B cell (primary cell): ENCODE measurements around the gene SLC35G6. TPM values are rescaled to one million over a fixed set of nuclear protein-coding genes. Genes with fewer than 3 reads are reported as not detected.

ENCODE experiments used
- ATAC-seq: fragments of 200-7000 bp; cut with Tn5 transposase; one replicate; pipeline ENCODE4 v1.10.0; 2021; ENCODE audit warnings: low read depth, mild to moderate bottlenecking, moderate number of reproducible peaks, moderate library complexity
- CTCF ChIA-PET: fragments of 350-600 bp; sonication (Branson Sonifier 250); formaldehyde crosslinking; loops from one replicate; lab custom pipeline; 2021; ENCODE audit warnings: antibody characterized with exemption, inconsistent platforms; lab: Charles Lee
- POLR2A ChIA-PET: fragments of 350-600 bp; sonication (Branson Sonifier 250); formaldehyde crosslinking; loops from one replicate; lab custom pipeline; 2021; ENCODE audit warnings: antibody characterized with exemption; lab: Charles Lee
- DNase-seq: peaks from one replicate; pipeline ENCODE4 v3.0.0; 2013
- H2AFZ ChIP-seq: 2 replicates; pipeline ENCODE4 v1.6.1; 2012; ENCODE audit warnings: mild to moderate bottlenecking, low read depth, low read length; ENCODE audit not compliant: insufficient read depth, poor library complexity, severe bottlenecking
- H3K27ac ChIP-seq, 2 donors: 1 replicate in 1 of 2; 2 replicates in 1 of 2; pipeline ENCODE4 v1.5.1; 2012 to 2013; ENCODE audit warnings: low read length in 2 of 2, mild to moderate bottlenecking in 2 of 2, moderate library complexity in 1 of 2
- H3K27me3 ChIP-seq, 4 experiments: fragments of 200-600 bp in 1 of 4; sonication (generic) in 1 of 4; replicated peaks in 1 of 4; 1 replicate in 2 of 4; 2 replicates in 2 of 4; pipeline versions ENCODE4 v1.6.1 to v1.7.0; 2013 to 2016; ENCODE audit warnings: low read length in 3 of 4, mild to moderate bottlenecking in 2 of 4, mixed read lengths in 1 of 4, moderate library complexity in 1 of 4; ENCODE audit not compliant: insufficient read depth in 4 of 4, control insufficient read depth in 3 of 4; ENCODE audit errors: control extremely low read depth in 1 of 4
- H3K36me3 ChIP-seq, 2 experiments: replicated peaks in 1 of 2; 1 replicate in 1 of 2; 2 replicates in 1 of 2; pipeline versions ENCODE4 v1.6.1 to v1.7.1; 2013; ENCODE audit warnings: low read length in 1 of 2; ENCODE audit not compliant: insufficient read depth in 2 of 2, control insufficient read depth in 1 of 2; ENCODE audit errors: control extremely low read depth in 1 of 2, extremely low read depth in 1 of 2
- H3K4me1 ChIP-seq, 2 donors: fragments of 200-600 bp in 1 of 2; sonication (generic) in 1 of 2; 1 replicate in 1 of 2; 2 replicates in 1 of 2; pipeline versions ENCODE4 v1.5.1 to v1.6.1; 2013 to 2017; ENCODE audit warnings: low read length in 2 of 2; ENCODE audit not compliant: control insufficient read depth in 2 of 2, insufficient read depth in 2 of 2
- H3K4me2 ChIP-seq: replicated peaks from 2 replicates; pipeline ENCODE3; 2012; ENCODE audit warnings: mild to moderate bottlenecking, low read depth, low read length; ENCODE audit not compliant: poor library complexity, severe bottlenecking
- H3K4me3 ChIP-seq, 5 experiments: fragments of 200-600 bp in 1 of 5; sonication (generic) in 1 of 5; 1 replicate in 3 of 5; 2 replicates in 2 of 5; pipeline versions ENCODE4 v1.5.1 to v1.7.0; 2011 to 2016; ENCODE audit warnings: low read length in 4 of 5, mild to moderate bottlenecking in 4 of 5, low read depth in 2 of 5, control low read depth in 1 of 5, moderate library complexity in 1 of 5; ENCODE audit not compliant: insufficient read depth in 1 of 5; ENCODE audit errors: control extremely low read depth in 1 of 5, extremely low read depth in 1 of 5
- H3K79me2 ChIP-seq: fragments of 200-600 bp; sonication (generic); one replicate; pipeline ENCODE4 v1.6.0; 2016; ENCODE audit warnings: low read length; ENCODE audit not compliant: control insufficient read depth, insufficient read depth
- H3K9ac ChIP-seq: fragments of 200-600 bp; sonication (generic); 2 replicates; pipeline ENCODE4 v1.6.1; 2017; ENCODE audit warnings: mild to moderate bottlenecking, low read length, moderate library complexity
- H3K9me3 ChIP-seq, 3 donors: one replicate each; pipeline versions ENCODE4 v1.6.1 to v1.7.1; 2013; ENCODE audit warnings: low read length in 2 of 3; ENCODE audit not compliant: control insufficient read depth in 2 of 3, insufficient read depth in 1 of 3; ENCODE audit errors: control extremely low read depth in 1 of 3
- H4K20me1 ChIP-seq: 2 replicates; pipeline ENCODE4 v1.6.0; 2012; ENCODE audit warnings: mild to moderate bottlenecking, low read length; ENCODE audit not compliant: insufficient read depth, control insufficient read depth, poor library complexity, severe bottlenecking
- H3K27ac Mint-ChIP-seq: one replicate; pipeline ENCODE4 v1.8.0; 2021; ENCODE audit warnings: mixed read lengths
- H3K27me3 Mint-ChIP-seq: one replicate; pipeline ENCODE4 v1.8.0; 2021; ENCODE audit warnings: mixed read lengths
- H3K4me1 Mint-ChIP-seq: one replicate; pipeline ENCODE4 v1.8.0; 2021; ENCODE audit warnings: mixed read lengths
- H3K4me3 Mint-ChIP-seq: one replicate; pipeline ENCODE4 v1.8.0; 2021; ENCODE audit warnings: mixed read lengths
- H3K9me3 Mint-ChIP-seq: one replicate; pipeline ENCODE4 v1.8.0; 2022; ENCODE audit warnings: mixed read lengths; ENCODE audit not compliant: insufficient read depth
- CTCF ChIP-seq: fragments of 200-600 bp; IDR thresholded peaks from one replicate; pipeline ENCODE4 v1.8.0; 2022; ENCODE audit warnings: antibody characterized with exemption, mild to moderate bottlenecking
- EZH2 ChIP-seq: IDR thresholded peaks from 2 replicates; pipeline ENCODE4 v1.6.1; 2012; ENCODE audit warnings: borderline replicate concordance, low read depth, mild to moderate bottlenecking, moderate library complexity, low read length; ENCODE audit not compliant: insufficient read depth, poor library complexity, severe bottlenecking
- WGBS: methylation state at CpG from one replicate; pipeline ENCODE4 v1.1.5; 2013; ENCODE audit warnings: missing lambda C conversion rate; ENCODE audit not compliant: insufficient coverage; 5-methylcytosine and 5-hydroxymethylcytosine counted together
- intact Hi-C: fragments of 100-400 bp; cut with micrococcal nuclease; formaldehyde crosslinking; loops from one replicate; pipeline ENCODE4 v1.10.0; 2022
- polyA plus RNA-seq: library from polyadenylated mRNA; depleted of rRNA; stranded (reverse); fragments of >200 nt; gene quantifications from 2 replicates; pipeline ENCODE4 v1.2.3, GENCODE V29; 2012
- total RNA-seq, 2 donors: library from RNA; stranded (reverse); fragments of 120-200 nt in 1 of 2; gene quantifications; 1 replicate in 1 of 2; 2 replicates in 1 of 2; pipeline versions ENCODE4 v1.2.3 to v1.2.4, GENCODE V29; 2013 to 2022

SLC35G6 gene
- total and polyA plus RNA-seq, 2 donors (not counting 1 experiment from before 2014, with no cell fraction given) = 0.04 to 0.30 TPM

GRCh38 chr17:7459961-7460545, 21.2 kb upstream of the SLC35G6 start:
- no peak for TF ChIP-seq CTCF
- TF ChIP-seq EZH2 = no peak
- Histone ChIP-seq H3K4me3 (no peak overlapping the region), H3K9me3 (no peaks in the 10 kb centered on the region), H3K27me3 (no peaks in the 10 kb centered on the region), H3K9ac (no peak overlapping the region), H2AFZ (no peak overlapping the region), H3K36me3 (peaks cover 0 to 18% of the 10 kb centered on the region in 2 experiments), H4K20me1 (peaks cover 14% of the 10 kb centered on the region), H3K79me2 (no peaks in the 10 kb centered on the region), H3K27ac (no peak overlapping the region), H3K4me1 (peaks cover 5 to 9% of the 10 kb centered on the region in 2 donors), H3K4me2 (no peak overlapping the region)
- no peak overlapping the region for H3K4me3 Mint-ChIP-seq
- no peaks in the 10 kb centered on the region for H3K9me3 Mint-ChIP-seq
- WGBS = no CpG with 5 or more reads among the region's 3 CpGs
- H3K4me1 Mint-ChIP-seq = peaks cover 10% of the 10 kb centered on the region
- DNase-seq (no peak), ATAC-seq (no peak)
- ChIA-PET CTCF (no interaction called here), POLR2A (interaction anchor here (0.6 kb wide), 1 partner anchor 1413 kb away, joined by 4 read pairs; no protein-coding TSS in a partner anchor)
- intact Hi-C loops = loop anchor here (5.0 kb wide), 1 partner anchor 153 kb away; the partner anchor contains the start of gene EIF5A
- no peak overlapping the region for H3K27ac Mint-ChIP-seq
- H3K27me3 Mint-ChIP-seq = no peaks in the 10 kb centered on the region

- Histone ChIP-seq H3K27me3 (no peaks in the 10 kb centered on the region), H3K4me3 (no peak overlapping the region), H3K9ac (no peak overlapping the region), H3K27ac (no peak overlapping the region), H4K20me1 (peaks cover 18% of the 10 kb centered on the region), H3K36me3 (peaks cover 0 to 22% of the 10 kb centered on the region in 2 experiments), H3K4me1 (peaks cover 5 to 6% of the 10 kb centered on the region in 2 donors), H3K79me2 (no peaks in the 10 kb centered on the region), H3K4me2 (no peak overlapping the region), H3K9me3 (no peaks in the 10 kb centered on the region), H2AFZ (no peak overlapping the region)
- Mint-ChIP-seq H3K27me3 (no peaks in the 10 kb centered on the region), H3K4me3 (no peak overlapping the region), H3K9me3 (no peaks in the 10 kb centered on the region), H3K4me1 (peaks cover 5% of the 10 kb centered on the region), H3K27ac (no peak overlapping the region)
- 100% methylated on average over 4 of the region's 7 CpGs for WGBS
- ATAC-seq = no peak
- CTCF ChIA-PET = interaction anchor here (1.3 kb wide), 1 partner anchor 53 kb away, joined by 4 read pairs; no protein-coding TSS in a partner anchor
- intact Hi-C loops = no loop called here
- POLR2A ChIA-PET = interaction anchor here (0.6 kb wide), 1 partner anchor 93 kb away, joined by 3 read pairs; no protein-coding TSS in a partner anchor
- DNase-seq = no peak
- TF ChIP-seq EZH2 = no peak
- no peak for TF ChIP-seq CTCF
Measured at GRCh38 chr17:7460850-7461660, 20.2 kb upstream of the SLC35G6 start.
